Astrocyte (in vitro differentiated cells and primary cell): Measurements from ENCODE around the gene TMA7B. TPM values are rescaled to one million over a fixed set of nuclear protein-coding genes. Genes with fewer than 3 reads are reported as not detected.

Experiments
- DNase-seq: peaks from one replicate; pipeline ENCODE4 v3.0.0-alpha.2; 2010; ENCODE audit warnings: low read depth
- FAIRE-seq: peaks from 2 replicates; lab custom pipeline; 2011; peaks lifted over from hg19 to GRCh38; lab: Jason Lieb, UNC
- H2AFZ ChIP-seq: 2 replicates; pipeline ENCODE4 v1.6.0; 2012; ENCODE audit warnings: low read depth, low read length, inconsistent platforms
- H3K27ac ChIP-seq: 2 replicates; pipeline ENCODE4 v1.5.1; 2011; ENCODE audit warnings: low read depth, low read length, inconsistent platforms
- H3K27me3 ChIP-seq: 2 replicates; pipeline ENCODE4 v1.6.0; 2011; ENCODE audit warnings: low read length, inconsistent platforms; ENCODE audit not compliant: insufficient read depth
- H3K36me3 ChIP-seq: 2 replicates; pipeline ENCODE4 v1.5.1; 2011; ENCODE audit warnings: low read length, inconsistent platforms; ENCODE audit not compliant: insufficient read depth
- H3K4me1 ChIP-seq: 2 replicates; pipeline ENCODE4 v1.5.1; 2011; ENCODE audit warnings: low read length, inconsistent platforms; ENCODE audit not compliant: insufficient read depth
- H3K4me2 ChIP-seq: 2 replicates; pipeline ENCODE4 v1.6.0; 2012; ENCODE audit warnings: low read length, inconsistent platforms
- H3K4me3 ChIP-seq: 2 replicates; pipeline ENCODE4 v1.5.1; 2011; ENCODE audit warnings: low read depth, mild to moderate bottlenecking, low read length, inconsistent platforms; ENCODE audit not compliant: insufficient read depth
- H3K79me2 ChIP-seq: 2 replicates; pipeline ENCODE4 v1.6.0; 2012; ENCODE audit warnings: mild to moderate bottlenecking, low read length, inconsistent platforms; ENCODE audit not compliant: insufficient read depth
- H3K9ac ChIP-seq: 2 replicates; pipeline ENCODE4 v1.6.0; 2012; ENCODE audit warnings: mild to moderate bottlenecking, low read length, inconsistent platforms
- H3K9me3 ChIP-seq: 2 replicates; pipeline ENCODE4 v1.5.1; 2012; ENCODE audit warnings: low read depth, mild to moderate bottlenecking, low read length, inconsistent platforms; ENCODE audit not compliant: insufficient read depth
- H4K20me1 ChIP-seq: 2 replicates; pipeline ENCODE4 v1.6.0; 2012; ENCODE audit warnings: low read length, inconsistent platforms; ENCODE audit not compliant: insufficient read depth
- H3K27ac Mint-ChIP-seq: one replicate; pipeline ENCODE4 v1.8.0; 2021; ENCODE audit warnings: mild to moderate bottlenecking, mixed read lengths; ENCODE audit not compliant: unreplicated experiment
- H3K27me3 Mint-ChIP-seq: one replicate; pipeline ENCODE4 v1.8.0; 2021; ENCODE audit warnings: low read depth, mixed read lengths; ENCODE audit not compliant: unreplicated experiment
- H3K36me3 Mint-ChIP-seq: one replicate; pipeline ENCODE4 v1.8.0; 2021; ENCODE audit warnings: low read depth, mixed read lengths; ENCODE audit not compliant: unreplicated experiment
- H3K4me1 Mint-ChIP-seq: one replicate; pipeline ENCODE4 v1.8.0; 2021; ENCODE audit warnings: low read depth, mixed read lengths; ENCODE audit not compliant: unreplicated experiment
- H3K4me3 Mint-ChIP-seq: one replicate; pipeline ENCODE4 v1.8.0; 2021; ENCODE audit warnings: mild to moderate bottlenecking, moderate library complexity, mixed read lengths; ENCODE audit not compliant: unreplicated experiment
- H3K9me3 Mint-ChIP-seq: one replicate; pipeline ENCODE4 v1.8.0; 2021; ENCODE audit warnings: mild to moderate bottlenecking, mixed read lengths; ENCODE audit not compliant: unreplicated experiment
- EZH2 ChIP-seq: IDR thresholded peaks from 2 replicates; pipeline ENCODE4 v1.6.1; 2012; ENCODE audit warnings: mild to moderate bottlenecking, low read length, inconsistent platforms; ENCODE audit not compliant: insufficient read depth
- total RNA-seq: library from RNA; stranded (reverse); gene quantifications from 2 replicates; pipeline ENCODE4 v1.2.1, GENCODE V29; 2021
- TF ChIP-seq, protein P1 (sequence below): IDR thresholded peaks from 2 replicates; pipeline ENCODE4 v1.5.1; 2011; ENCODE audit warnings: low read depth, mild to moderate bottlenecking, inconsistent platforms, low read length, moderate library complexity; ENCODE audit not compliant: insufficient read depth

Gene TMA7B
- total RNA-seq, 1 donor from 2014 or later: not detected

DNA sequence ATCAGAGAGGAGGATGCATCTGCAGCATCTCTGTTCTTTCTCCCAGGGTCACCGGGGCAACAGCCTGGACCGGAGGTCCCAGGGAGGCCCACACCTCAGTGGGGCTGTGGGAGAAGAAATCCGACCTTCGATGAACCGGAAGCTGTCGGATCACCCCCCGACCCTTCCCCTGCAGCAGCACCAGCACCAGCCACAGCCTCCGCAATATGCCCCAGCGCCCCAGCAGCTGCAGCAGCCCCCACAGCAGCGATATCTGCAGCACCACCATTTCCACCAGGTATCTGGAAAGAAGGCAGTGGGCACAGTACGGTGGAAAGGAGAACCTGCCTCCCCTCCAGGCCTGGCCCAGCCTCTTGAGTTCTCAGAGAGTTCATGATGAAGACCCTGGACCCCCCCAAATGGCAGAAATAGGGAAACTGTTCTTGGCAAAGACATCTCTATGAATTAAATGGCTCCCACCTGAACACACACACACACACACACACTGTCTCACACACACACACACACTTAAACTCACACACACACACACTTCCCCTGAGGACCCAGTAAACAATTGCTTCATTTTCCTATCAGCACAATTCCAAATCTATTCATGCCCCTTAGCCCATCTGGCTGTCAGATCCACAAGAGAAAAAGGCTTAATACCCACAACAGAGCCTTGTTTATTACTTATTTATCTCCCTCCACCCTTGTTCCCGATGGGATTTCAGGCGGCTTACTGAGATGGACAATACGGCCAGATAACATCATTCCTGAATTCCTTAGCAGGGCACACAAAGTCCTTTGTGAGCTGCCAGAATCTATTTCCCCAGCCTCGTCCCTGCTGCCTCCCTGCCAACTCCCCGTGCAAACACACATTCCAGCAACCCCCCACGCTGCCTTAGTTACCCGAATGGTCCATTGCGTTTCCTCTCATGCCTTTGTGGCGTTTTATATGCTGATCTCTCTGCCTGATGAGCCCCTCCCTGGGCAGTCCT lies 8.1 kb downstream of the TMA7B start:
- peaks cover 27% of the 10 kb centered on the region for H3K4me1 ChIP-seq
- H3K27ac ChIP-seq: no peak overlapping the region
- no peak for DNase-seq
- H3K4me2 ChIP-seq: no peak overlapping the region
- no peak for TF ChIP-seq EZH2
- TF ChIP-seq, protein P1, sequence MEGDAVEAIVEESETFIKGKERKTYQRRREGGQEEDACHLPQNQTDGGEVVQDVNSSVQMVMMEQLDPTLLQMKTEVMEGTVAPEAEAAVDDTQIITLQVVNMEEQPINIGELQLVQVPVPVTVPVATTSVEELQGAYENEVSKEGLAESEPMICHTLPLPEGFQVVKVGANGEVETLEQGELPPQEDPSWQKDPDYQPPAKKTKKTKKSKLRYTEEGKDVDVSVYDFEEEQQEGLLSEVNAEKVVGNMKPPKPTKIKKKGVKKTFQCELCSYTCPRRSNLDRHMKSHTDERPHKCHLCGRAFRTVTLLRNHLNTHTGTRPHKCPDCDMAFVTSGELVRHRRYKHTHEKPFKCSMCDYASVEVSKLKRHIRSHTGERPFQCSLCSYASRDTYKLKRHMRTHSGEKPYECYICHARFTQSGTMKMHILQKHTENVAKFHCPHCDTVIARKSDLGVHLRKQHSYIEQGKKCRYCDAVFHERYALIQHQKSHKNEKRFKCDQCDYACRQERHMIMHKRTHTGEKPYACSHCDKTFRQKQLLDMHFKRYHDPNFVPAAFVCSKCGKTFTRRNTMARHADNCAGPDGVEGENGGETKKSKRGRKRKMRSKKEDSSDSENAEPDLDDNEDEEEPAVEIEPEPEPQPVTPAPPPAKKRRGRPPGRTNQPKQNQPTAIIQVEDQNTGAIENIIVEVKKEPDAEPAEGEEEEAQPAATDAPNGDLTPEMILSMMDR: no peak
- H4K20me1 ChIP-seq: no peaks in the 10 kb centered on the region
- Mint-ChIP-seq H3K27ac (peak overlapping the region; percentile 16), H3K27me3 (peaks cover 26% of the 10 kb centered on the region), H3K4me1 (peaks cover 22% of the 10 kb centered on the region), H3K36me3 (peaks cover under 1% of the 10 kb centered on the region), H3K9me3 (peaks cover 4% of the 10 kb centered on the region), H3K4me3 (no peak overlapping the region)
- H2AFZ ChIP-seq: peak overlapping the region; percentile 46
- no peak overlapping the region for H3K9ac ChIP-seq
- peaks cover 10% of the 10 kb centered on the region for H3K27me3 ChIP-seq
- no peak overlapping the region for H3K4me3 ChIP-seq
- H3K9me3 ChIP-seq: no peaks in the 10 kb centered on the region
- no peaks in the 10 kb centered on the region for H3K79me2 ChIP-seq
- no peak for FAIRE-seq
- no peaks in the 10 kb centered on the region for H3K36me3 ChIP-seq

GRCh38 chr22:39970742-39971141 lies 10.5 kb downstream of the TMA7B start:
- Histone ChIP-seq H3K9me3 (no peaks in the 10 kb centered on the region), H3K27ac (no peak overlapping the region), H3K4me2 (no peak overlapping the region), H3K27me3 (peaks cover 10% of the 10 kb centered on the region), H3K4me1 (peaks cover 27% of the 10 kb centered on the region), H4K20me1 (no peaks in the 10 kb centered on the region), H3K79me2 (no peaks in the 10 kb centered on the region), H3K9ac (no peak overlapping the region), H3K4me3 (no peak overlapping the region), H2AFZ (no peak overlapping the region), H3K36me3 (no peaks in the 10 kb centered on the region)
- Mint-ChIP-seq H3K4me1 (peaks cover 20% of the 10 kb centered on the region), H3K27me3 (peaks cover 40% of the 10 kb centered on the region), H3K36me3 (no peaks in the 10 kb centered on the region), H3K27ac (no peak overlapping the region), H3K9me3 (peaks cover under 1% of the 10 kb centered on the region), H3K4me3 (no peak overlapping the region)
- DNase-seq (no peak), FAIRE-seq (no peak)
- TF ChIP-seq, protein P1: no peak
- TF ChIP-seq EZH2: no peak

DNA sequence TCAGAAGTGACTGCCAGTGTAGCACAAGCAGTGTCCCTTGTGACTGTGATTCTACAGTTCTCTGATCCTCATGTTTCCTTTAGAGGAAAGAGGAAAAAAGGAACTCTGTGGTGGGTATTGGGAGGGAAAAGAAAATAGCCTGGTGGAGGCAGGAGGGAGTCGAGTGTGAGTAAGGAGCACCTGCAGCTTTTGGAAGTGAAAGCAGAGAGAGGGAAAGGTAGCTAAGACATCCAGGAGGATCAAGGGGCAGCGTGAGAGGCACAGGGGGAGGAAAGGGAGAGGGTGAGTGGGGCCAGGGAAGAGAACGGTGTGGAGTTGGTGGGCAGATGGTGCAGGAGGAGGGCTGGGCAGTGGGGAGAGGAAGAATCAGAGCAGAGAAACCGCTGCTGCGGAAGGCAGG lies 12.4 kb downstream of the TMA7B start:
- Mint-ChIP-seq H3K27ac (no peak overlapping the region), H3K4me1 (peaks cover 10% of the 10 kb centered on the region), H3K36me3 (peaks cover 2% of the 10 kb centered on the region), H3K4me3 (no peak overlapping the region), H3K27me3 (peaks cover 54% of the 10 kb centered on the region), H3K9me3 (no peaks in the 10 kb centered on the region)
- H3K4me1 ChIP-seq: peaks cover 10% of the 10 kb centered on the region
- H3K36me3 ChIP-seq: no peaks in the 10 kb centered on the region
- H3K9me3 ChIP-seq: no peaks in the 10 kb centered on the region
- DNase-seq: no peak
- H3K4me2 ChIP-seq: no peak overlapping the region
- H4K20me1 ChIP-seq: no peaks in the 10 kb centered on the region
- TF ChIP-seq, protein P1: no peak
- no peak for TF ChIP-seq EZH2
- H3K27ac ChIP-seq: no peak overlapping the region
- no peaks in the 10 kb centered on the region for H3K79me2 ChIP-seq
- no peak overlapping the region for H3K9ac ChIP-seq
- H2AFZ ChIP-seq: no peak overlapping the region
- no peak overlapping the region for H3K4me3 ChIP-seq
- no peak for FAIRE-seq
- peaks cover 23% of the 10 kb centered on the region for H3K27me3 ChIP-seq
